ENCODE measurements around the gene LAMA4.
A peak's percentile ranks its signal among the peaks of the same experiment; 100 is the strongest.

LAMA4 gene, protein sequence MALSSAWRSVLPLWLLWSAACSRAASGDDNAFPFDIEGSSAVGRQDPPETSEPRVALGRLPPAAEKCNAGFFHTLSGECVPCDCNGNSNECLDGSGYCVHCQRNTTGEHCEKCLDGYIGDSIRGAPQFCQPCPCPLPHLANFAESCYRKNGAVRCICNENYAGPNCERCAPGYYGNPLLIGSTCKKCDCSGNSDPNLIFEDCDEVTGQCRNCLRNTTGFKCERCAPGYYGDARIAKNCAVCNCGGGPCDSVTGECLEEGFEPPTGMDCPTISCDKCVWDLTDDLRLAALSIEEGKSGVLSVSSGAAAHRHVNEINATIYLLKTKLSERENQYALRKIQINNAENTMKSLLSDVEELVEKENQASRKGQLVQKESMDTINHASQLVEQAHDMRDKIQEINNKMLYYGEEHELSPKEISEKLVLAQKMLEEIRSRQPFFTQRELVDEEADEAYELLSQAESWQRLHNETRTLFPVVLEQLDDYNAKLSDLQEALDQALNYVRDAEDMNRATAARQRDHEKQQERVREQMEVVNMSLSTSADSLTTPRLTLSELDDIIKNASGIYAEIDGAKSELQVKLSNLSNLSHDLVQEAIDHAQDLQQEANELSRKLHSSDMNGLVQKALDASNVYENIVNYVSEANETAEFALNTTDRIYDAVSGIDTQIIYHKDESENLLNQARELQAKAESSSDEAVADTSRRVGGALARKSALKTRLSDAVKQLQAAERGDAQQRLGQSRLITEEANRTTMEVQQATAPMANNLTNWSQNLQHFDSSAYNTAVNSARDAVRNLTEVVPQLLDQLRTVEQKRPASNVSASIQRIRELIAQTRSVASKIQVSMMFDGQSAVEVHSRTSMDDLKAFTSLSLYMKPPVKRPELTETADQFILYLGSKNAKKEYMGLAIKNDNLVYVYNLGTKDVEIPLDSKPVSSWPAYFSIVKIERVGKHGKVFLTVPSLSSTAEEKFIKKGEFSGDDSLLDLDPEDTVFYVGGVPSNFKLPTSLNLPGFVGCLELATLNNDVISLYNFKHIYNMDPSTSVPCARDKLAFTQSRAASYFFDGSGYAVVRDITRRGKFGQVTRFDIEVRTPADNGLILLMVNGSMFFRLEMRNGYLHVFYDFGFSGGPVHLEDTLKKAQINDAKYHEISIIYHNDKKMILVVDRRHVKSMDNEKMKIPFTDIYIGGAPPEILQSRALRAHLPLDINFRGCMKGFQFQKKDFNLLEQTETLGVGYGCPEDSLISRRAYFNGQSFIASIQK (N-terminal part only)

DNA sequence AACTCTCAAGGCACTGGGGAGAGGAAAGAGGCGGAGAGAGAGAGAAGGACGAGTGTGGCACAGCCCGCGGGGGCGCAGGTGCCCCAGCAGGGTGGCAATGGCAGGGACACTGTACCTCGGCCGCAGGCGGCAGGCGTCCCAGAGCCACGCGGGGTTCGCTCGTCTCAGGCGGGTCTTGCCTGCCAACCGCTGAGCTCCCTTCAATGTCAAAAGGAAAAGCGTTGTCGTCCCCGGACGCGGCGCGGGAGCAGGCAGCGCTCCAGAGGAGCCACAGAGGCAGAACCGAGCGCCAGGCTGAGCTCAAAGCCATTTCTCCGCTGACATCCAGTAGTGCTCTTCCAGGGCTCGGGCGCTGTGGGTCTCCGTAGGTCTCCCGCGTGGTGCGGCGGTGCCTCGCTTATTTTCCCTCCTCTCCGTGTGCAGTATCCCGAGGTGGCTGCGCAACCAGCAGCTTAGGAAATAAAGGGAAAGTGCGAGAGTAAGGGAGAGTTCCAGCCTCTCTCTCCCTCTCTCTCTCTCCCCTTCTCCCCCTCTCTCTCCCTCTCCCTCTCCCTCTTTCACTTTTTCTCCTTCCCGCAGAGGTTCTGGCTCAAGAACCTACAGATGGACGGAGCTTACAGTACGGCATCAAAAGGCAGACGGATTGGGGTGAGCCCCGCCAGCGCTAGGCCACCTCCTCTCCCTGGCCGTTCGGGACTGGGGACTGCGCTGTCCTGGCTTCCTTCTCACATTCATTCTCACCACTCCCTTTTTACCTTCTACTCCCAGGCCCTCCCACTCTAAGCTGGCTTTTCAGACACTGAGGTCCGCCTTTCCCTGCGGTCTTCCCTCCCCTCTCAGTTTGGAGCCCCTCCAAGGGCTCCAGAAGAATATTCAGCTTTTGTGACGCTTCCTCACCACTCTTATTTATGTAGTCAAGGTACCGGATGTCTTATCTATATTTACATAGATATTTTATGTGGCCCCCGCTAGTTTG is at the start of gene LAMA4:
Gene LAMA4 (minus strand): TSS at position 727 of the 976 bp plus-strand sequence. CDS start 417 bp downstream, at position 310.
- DNase-seq, result no peak

DNA sequence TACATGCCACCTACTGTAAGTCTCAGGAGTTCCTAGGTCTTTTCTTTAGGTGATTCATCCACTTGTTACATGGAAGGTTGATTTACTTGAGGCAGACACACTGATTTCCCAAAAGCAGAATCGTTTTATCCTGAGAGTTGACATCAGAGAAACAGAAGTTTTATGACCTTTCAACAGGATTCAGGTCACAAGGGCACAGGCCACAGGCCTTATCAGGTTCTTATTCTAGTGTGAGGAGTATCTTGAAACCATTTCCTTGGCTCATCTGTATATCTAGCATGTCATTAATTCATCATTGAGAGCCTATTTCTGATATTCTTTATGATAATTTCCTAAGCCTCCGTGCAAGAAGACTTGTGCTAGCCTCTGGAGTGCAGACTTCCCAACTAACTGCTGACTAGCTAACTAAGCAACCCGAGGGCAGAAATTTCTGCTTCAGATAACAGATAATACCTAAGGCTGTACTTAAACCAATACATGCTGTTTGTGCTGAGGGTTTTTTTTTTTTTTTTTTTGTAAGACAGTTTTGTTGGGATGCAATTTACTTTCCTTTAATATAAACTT is 47.9 kb upstream of the LAMA4 start:
- no peak for DNase-seq

DNA sequence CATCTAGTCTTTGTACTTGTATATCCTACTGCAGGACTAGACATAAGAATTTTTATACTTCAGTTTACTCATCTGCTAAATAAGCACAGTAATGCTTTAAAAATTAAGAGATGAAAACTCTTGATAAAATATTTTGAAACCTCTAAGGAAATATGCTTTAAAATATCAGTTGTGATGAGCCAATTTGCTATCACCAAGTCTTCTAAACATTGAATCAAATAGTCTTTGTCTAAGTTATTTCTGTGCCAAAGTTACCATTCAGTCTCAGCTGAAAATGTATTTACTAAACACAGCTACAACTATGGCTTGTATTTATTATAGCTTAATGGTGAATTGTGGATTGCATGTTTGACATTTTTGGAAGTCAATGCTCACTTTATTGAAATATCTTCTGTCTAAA is 46.5 kb upstream of the LAMA4 start:
- no peak for DNase-seq

DNA sequence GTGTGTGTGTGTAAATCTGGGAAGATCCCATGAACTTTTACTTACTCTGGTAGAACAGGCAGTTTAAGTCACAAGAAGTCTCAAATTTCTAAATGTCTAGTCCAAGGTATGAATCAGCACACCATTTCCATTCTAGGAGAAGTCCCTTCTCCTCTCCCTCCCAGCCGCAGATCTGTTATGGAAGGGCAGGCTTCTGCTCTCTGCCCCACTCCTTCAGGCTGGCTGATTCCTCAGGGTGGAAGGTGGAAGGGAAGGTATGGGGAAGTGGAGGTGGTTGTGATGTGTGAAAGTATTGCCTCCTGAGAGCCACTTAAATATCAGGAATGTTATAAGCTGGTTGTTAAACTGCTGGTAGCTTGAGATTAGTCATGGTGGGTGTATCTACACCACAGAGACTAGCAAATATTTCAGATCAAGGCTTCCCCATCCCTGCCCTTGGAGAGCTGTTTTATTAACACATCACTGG is 44.5 kb upstream of the LAMA4 start:
- no peak for DNase-seq

DNA sequence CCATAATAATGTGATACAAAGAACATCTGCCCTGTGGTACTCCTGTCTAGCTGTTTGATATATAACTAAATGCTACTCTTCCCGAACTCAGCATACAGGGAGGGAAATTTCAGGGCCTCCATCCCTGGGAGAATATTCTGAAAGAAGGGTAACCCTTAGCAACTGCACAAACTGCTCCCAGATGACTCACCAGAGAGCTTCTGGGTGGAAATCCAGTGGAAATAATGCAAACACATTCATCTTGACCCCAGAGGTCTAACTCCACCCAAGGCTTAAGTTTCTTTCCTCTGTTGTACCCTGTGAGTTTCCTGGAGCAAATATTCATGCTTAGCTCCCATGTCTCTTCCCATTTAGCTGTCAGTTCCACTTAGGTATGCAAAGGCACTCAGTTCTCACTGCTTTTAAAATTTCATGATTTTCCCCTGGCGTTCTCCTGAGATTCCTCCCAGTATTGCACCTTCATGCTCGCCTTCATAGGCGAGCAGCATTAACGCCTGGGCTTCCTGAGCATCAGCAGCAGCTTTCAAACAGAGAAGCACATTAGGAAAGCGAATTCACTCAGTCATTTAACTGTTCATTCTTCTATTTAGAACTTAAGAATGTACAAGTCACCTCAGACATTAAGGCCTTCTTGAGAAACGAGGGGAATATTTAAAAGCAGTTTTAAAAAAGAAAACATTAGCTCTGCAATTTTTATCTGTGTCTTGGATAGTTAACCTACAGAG is 43.8 kb upstream of the LAMA4 start:
- no peak for DNase-seq

DNA sequence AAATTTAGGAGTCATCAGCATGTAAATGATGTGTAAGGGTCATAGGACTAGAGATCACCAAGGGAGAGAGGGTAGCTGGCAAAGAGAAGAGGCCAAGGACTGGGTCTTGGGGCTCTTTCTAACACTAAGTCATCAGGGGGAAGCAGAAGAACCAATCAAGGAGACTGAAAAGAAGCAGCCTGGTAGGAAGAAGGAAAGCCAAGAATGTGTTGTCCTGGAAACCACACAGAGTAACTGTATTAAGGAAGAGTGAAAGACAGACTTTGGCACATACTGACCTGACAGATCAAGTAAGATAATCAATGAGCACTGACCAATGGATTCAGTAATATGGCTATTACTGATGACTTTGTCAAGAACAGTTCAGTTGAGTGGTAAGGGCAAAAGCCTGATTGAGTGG is 42.3 kb upstream of the LAMA4 start:
- DNase-seq, result no peak

DNA sequence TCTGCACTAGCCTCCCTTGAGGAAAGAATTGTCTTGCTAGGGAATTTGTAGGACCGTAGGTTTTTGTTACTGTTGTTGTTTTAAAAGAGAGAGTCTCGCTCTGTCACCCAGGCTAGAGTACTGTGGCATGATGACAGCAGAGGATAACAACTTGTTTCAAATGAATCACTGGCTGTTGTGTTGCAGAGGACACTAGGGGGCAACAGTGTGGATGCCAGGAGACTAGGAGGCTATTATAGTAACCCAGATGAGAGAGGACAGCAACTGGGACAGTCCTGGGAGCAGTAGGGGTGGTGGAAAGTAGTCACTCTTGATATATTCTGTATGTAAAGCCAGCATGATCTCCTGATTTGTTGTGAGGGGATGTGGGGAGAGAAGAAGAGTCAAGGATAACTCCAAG is 41.8 kb upstream of the LAMA4 start:
- DNase-seq, result no peak

DNA sequence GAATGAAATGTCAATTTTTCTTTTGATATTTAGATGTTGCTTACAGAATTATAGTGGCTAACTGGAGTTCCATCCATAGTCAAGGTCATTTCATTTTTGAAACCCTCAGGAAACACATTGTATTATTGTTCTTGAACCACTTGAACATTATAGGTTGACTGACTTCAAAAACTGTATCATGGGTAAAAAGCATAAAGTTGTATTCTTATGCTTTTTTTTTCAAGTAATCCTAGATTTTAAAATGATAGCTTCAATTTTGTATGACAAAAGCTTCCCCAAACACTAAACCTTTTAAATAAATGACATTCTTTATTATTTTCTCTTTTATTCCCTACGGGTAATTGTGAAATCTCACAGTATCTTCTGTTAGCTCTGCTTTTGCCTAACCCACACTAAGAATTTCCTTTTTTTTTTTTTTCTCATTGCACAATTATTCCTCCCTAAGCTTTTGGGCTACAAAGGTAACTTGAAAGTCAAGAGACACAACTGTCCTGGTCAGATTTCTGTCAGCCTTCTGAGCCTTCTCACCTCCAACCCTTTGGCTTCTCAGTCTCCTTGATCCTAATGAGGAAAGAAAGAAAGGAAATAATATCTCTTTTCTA is 36.9 kb upstream of the LAMA4 start:
- no peak for DNase-seq

DNA sequence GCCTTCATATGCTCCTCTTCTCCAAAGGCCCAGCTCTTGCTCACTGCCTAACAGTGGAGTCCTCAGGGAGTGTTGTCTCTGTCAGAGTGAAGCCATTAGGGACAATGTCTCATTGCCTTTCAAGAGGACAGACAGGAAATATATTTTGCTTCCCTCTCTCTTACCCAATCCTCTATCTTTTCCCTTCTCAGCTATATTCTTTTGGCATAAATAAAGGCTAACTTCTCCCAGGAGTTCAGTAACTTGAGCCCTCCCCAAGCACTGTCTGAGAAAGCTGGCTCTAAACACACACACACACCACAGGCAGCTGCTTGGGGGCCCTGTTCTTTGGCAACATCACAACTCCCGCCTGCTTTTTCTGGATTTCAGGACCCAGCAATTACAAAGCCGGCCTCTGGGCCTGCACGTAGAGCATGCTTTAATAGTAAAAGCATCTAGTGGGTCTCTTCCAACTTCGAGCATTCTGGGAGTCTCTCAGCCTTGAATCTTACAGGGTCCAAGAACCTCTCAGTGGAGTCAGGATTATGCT is 34.7 kb upstream of the LAMA4 start:
- DNase-seq, result no peak

DNA sequence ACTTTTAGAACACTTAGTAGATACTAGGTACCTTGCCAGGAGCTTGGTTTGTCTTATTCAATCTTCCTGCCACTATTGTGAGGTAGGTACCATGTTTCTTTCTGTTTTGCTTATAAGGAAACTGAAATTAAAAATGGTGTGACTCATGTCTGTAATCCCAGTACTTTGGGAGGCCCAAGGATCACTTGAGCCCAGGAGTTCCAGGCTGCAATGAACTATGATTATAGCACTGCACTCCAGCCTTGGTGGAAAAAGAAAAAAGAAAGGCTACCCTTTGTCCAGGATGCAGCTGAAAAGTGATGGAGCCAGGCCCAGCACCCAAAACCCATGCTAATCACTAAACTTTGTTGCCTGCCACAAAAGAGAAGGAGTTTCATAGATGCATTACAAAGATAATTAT is 34.1 kb upstream of the LAMA4 start:
- no peak for DNase-seq

DNA sequence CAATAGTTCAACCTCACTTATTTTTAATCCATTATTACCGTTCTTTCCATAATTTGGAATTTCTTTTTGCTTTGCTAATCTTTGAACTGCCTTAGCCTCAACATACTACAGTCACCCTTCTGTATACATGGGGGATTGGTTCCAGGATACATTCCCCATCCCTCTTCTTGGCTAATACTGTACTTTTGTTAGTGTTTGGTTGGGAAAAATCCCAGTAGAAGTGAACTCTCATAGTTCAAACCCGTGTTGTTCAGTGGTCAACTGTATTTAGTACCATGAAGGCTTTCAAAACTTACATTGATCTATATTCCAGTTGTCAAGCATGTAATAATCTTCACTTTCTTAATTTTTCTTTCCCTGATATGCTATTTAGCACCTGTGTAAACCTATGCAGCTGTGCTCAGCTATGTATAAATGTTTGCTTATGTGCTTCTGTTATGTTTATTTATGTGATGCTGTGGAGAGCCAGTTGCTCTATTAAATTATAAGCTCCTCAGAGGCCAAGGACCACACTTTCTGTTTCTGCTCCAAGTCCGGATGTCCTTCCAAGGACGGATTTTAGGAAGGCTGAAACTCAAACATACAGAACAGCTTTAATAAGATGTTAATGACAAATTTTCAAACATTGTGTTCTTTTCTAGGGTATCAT is 33.3 kb upstream of the LAMA4 start:
- no peak for DNase-seq

DNA sequence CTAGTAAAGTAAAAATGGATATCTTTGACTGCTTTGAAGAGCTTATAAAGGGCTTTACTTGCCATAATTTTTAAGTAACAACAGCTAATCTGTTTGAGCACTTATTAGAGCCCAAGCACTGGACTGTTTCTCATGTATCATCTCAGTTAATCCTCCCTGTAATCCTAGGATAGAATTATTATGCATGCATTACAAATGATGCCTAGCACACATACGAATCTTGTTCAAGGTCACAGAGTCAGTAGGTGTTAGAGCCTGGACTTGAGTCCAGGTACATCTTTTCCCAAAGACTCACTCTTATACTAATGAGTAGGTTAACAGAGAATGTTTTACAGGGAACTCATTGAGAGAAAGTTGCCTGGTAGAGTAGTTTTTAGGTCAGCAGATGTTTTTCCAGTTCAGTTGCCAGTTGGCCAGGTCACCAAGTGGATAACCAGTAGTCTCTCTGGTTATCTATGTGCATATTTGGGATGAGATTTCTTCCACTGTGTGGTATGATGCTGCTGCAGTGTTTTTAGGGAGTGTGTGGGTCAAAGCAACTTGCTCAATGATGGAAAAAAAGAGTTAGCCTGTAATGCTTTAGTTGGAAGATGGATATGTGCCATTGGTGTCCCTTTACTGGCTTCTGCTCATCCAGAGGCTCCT is 32.3 kb upstream of the LAMA4 start:
- no peak for DNase-seq

DNA sequence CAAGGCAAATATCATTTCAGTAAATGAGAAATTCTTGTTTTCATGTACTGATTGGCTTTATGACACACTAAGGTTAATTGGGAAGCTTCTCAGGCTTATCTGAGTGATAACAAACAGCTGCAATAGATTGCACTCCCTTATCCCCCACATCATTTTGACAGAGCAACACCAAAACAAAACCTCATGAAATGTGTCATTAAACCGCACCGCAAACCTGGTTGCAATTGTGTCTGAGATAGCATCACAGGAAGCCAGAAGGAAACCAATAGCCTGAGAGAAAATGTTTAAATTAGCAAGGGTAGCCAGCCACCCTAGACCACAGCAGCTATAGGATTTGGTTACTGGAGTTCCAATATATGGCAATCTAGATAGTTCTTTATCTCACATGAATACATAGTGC is 31.6 kb upstream of the LAMA4 start:
- peak; percentile 55 for DNase-seq

DNA sequence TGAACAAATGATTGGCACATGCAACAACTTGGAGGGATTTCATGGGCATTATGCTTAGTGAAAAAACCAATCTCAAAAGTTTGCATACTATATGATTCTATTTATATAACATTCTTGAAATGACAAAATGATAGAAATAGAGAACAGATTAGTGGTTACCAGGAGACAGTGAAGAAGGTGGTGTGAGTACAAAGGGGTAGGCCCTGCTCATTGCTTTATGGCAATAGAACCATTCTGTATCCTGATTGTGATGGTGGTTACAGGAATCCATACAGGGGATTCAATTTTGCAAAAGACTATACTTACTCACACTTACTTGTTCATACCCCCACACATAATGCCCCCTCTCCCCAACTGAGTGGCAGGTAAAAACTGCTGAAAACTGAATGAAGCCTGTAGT is 30.2 kb upstream of the LAMA4 start:
- DNase-seq, result no peak

DNA sequence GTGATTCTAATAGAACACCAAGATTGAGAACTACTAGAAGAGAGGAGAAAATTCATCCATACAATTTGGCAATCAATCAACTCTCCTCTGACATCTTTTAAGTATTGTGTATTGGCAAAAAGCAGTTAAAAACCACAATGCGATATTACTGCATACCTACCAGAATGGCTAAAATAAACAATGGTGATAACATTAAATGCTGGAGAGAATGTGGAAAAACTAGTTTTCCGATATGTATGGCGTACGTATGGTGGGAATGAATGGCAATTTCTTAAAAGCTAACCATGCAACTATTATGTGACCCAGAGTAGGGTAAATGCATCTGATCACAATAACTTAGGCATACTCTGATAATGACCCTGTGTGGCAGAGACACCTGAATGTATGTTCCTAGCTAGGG is 29.3 kb upstream of the LAMA4 start:
- no peak for DNase-seq

DNA sequence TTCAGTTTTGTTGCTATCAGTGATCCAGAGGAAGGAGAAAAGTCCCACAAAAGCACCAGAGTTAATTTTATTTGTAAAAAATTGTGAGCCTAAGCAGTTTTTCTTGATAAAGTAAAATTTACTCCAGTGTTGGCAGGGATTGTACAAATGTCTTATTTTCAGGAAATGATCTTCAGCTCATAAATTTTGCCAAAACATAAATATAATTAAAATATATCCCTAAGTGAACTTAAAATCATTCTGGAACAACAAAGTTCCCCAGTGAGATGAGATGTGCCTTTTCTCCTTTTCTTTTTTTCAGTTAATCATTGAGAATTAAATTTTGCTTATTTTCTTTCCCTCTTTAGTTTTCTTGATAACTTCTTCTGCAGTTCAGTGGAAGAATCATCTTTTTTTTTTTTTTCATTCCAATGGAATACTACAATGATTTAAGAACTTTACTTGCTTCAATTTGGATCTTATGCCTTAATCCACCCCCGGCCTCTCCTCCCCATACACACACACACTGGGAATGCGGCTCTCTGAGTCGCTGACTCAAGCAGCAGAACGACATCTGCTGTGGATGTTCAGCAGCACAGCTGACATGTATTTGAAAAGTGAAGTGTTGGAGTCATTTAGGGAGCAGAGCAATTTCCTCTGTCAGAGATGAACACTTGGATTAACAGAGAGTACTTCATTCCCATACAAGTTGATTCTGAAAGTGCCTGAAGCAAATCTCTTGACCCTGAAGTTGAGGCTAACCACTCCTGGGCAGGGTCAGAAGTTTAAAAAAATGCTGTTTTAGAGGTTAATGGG is 27.7 kb upstream of the LAMA4 start:
- no peak for DNase-seq

DNA sequence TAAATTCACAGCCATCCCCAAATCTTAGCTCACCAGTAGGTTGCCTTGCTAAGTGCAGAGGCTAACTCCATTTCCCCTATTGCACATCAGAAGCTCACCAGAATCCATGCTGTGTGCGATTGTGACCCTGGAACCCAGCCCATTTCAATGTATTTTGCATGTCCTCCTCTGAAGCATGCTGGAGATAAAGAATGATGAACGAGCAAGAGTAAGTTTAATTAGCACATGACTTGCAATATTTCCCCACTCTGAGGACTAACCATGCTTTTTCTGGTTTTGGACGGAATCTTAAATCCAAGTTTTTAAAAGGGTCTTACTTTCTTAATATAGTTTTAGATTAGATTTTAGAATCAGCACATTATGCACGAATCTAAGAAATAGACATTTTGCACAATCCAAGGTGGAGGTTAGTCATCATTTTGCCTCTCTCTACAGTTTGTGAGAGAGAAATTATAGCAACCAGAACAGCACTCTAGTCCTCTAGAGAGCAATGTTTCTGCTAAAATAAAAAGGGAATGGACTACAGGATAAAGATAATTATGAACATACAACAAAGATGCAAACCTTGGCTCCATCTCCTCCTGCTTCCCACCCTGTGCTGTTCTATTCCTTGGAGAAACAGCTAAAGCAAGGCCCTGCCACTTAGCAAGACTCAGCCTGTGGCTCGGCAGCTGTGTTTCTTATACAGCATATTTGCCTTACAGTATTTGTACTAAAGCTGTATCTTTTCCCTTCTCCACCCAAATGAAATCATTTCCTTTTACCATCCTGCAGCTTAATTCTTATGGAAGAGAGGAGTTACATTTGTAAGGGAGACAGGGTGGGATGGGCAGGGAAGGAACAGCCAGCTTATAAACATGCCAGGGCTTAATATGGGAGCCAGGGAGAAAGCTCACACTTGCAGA is 24.9 kb upstream of the LAMA4 start:
- DNase-seq, result no peak
